Measurements from ENCODE around the gene FUT3. TPM values are rescaled to one million over a fixed set of nuclear protein-coding genes. Genes with fewer than 3 reads are reported as not detected.
"Not testable (repeated sequence)": the region's sequence is repeated elsewhere in the genome, so short reads cannot be mapped to it uniquely, and the experiment has no call there.

FUT3 gene
- polyA plus RNA-seq, 1 of the 3 experiments (the other 2 are of a cell fraction): not detected

GRCh38 chr19:5863030-5863665 is 11.9 kb upstream of the FUT3 start (continued):
- no peak for TF ChIP-seq GATA2 (CRISPR knock-in tag; IDR thresholded peaks at IDR 0.05)
- TF ChIP-seq SIN3A (IDR thresholded peaks at IDR 0.05; ENCODE audit: borderline replicate concordance, low read depth, low read length): no peak
- no peak for TF ChIP-seq NFIC (IDR thresholded peaks at IDR 0.05; ENCODE audit: borderline replicate concordance)
- no peak for TF ChIP-seq EP300 (IDR thresholded peaks at IDR 0.05; ENCODE audit: borderline replicate concordance in 1 of 2, low read depth in 1 of 2, low read length in 1 of 2)
- no peak for TF ChIP-seq SMC3 (IDR thresholded peaks at IDR 0.05; ENCODE audit: low read depth, low read length)
- no peak for TF ChIP-seq TEAD4 (IDR thresholded peaks at IDR 0.05; ENCODE audit: borderline replicate concordance, insufficient read depth)
- no peak for TF ChIP-seq CHD2 (IDR thresholded peaks at IDR 0.05; ENCODE audit: low read length, partially characterized antibody)

DNA sequence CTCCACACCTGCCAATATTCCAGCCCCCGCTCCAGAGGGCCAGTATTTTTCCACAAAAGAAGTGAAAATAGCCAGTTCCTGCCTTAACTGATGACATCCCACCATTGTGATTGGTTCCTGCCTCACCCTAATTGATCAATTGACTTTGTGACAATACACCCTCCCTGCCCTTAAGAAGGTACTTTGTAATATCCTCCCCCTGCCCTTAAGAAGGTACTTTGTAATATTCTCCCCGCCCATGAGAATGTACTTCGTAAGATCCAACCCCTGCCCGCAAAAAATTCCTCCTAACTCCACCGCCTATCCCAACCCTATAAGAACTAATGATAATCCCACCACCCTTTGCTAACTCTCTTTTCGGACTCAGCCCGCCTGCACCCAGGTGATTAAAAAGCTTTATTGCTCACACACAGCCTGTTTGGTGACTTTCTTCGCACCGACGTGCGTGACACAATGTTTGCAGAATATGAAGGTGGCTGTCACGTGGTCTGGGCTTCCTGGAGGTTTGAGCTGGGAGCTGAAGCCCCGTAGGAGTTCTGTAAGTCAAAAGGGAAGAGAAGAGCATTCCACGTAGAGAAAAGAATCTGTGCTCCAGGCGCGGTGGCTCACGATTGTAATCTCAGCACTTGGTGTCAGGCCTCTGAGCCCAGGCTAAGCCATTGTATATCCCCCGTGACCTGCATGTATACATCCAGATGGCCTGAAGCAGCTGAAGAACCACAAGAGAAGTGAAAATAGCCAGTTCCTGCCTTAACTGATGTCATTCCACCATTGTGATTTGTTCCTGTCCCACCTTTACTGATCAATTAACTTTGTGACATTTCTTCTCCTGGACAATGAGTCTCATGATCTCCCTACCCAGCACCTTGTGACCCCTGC is 6.2 kb upstream of the FUT3 start:
- WGBS (ENCODE audit: low lambda C conversion rate): 80% methylated on average over 18 of the region's 18 CpGs
- H3K36me3 ChIP-seq (replicated peaks in 1 of 2; ENCODE audit: control insufficient read depth in 1 of 2, insufficient read depth in 2 of 2, low read length in 1 of 2): no peaks in the 10 kb centered on the region
- H3K4me1 ChIP-seq (ENCODE audit: control insufficient read depth in 1 of 2, insufficient read depth in 2 of 2, low read depth in 1 of 2, low read length in 1 of 2): no peaks in the 10 kb centered on the region
- TF ChIP-seq, protein P1, sequence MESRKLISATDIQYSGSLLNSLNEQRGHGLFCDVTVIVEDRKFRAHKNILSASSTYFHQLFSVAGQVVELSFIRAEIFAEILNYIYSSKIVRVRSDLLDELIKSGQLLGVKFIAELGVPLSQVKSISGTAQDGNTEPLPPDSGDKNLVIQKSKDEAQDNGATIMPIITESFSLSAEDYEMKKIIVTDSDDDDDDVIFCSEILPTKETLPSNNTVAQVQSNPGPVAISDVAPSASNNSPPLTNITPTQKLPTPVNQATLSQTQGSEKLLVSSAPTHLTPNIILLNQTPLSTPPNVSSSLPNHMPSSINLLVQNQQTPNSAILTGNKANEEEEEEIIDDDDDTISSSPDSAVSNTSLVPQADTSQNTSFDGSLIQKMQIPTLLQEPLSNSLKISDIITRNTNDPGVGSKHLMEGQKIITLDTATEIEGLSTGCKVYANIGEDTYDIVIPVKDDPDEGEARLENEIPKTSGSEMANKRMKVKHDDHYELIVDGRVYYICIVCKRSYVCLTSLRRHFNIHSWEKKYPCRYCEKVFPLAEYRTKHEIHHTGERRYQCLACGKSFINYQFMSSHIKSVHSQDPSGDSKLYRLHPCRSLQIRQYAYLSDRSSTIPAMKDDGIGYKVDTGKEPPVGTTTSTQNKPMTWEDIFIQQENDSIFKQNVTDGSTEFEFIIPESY (IDR thresholded peaks at IDR 0.05; ENCODE audit: borderline replicate concordance, low read depth): no peak
- TF ChIP-seq, protein P2, sequence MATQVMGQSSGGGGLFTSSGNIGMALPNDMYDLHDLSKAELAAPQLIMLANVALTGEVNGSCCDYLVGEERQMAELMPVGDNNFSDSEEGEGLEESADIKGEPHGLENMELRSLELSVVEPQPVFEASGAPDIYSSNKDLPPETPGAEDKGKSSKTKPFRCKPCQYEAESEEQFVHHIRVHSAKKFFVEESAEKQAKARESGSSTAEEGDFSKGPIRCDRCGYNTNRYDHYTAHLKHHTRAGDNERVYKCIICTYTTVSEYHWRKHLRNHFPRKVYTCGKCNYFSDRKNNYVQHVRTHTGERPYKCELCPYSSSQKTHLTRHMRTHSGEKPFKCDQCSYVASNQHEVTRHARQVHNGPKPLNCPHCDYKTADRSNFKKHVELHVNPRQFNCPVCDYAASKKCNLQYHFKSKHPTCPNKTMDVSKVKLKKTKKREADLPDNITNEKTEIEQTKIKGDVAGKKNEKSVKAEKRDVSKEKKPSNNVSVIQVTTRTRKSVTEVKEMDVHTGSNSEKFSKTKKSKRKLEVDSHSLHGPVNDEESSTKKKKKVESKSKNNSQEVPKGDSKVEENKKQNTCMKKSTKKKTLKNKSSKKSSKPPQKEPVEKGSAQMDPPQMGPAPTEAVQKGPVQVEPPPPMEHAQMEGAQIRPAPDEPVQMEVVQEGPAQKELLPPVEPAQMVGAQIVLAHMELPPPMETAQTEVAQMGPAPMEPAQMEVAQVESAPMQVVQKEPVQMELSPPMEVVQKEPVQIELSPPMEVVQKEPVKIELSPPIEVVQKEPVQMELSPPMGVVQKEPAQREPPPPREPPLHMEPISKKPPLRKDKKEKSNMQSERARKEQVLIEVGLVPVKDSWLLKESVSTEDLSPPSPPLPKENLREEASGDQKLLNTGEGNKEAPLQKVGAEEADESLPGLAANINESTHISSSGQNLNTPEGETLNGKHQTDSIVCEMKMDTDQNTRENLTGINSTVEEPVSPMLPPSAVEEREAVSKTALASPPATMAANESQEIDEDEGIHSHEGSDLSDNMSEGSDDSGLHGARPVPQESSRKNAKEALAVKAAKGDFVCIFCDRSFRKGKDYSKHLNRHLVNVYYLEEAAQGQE (IDR thresholded peaks at IDR 0.05; ENCODE audit: low read depth, low read length): no peak
- no peak for TF ChIP-seq SMC3 (IDR thresholded peaks at IDR 0.05; ENCODE audit: low read depth, low read length)
- no peak overlapping the region for H3K4me3 ChIP-seq (ENCODE audit: low read depth in 2 of 2, low read length in 1 of 2)
- H4K20me1 ChIP-seq (ENCODE audit: insufficient read depth): no peaks in the 10 kb centered on the region
- H3K79me2 ChIP-seq (ENCODE audit: insufficient read depth): no peaks in the 10 kb centered on the region
- DNase-seq: no peak
- ChIA-PET POLR2A (no interaction called here), CTCF (no interaction called here)
- H3K27me3 ChIP-seq (ENCODE audit: insufficient read depth): peaks cover 18% of the 10 kb centered on the region
- H2AFZ ChIP-seq (ENCODE audit: low read depth): no peak overlapping the region
- no peaks in the 10 kb centered on the region for H3F3A ChIP-seq (replicated peaks; ENCODE audit: insufficient read depth)
- H3K9me3 ChIP-seq: no peaks in the 10 kb centered on the region
- no peaks in the 10 kb centered on the region for H3K9me2 ChIP-seq
- no peak overlapping the region for H3K27ac ChIP-seq (ENCODE audit: low read depth in 2 of 2, low read length in 1 of 2)
- H3K9ac ChIP-seq: no peak overlapping the region
- H3K4me2 ChIP-seq: no peak overlapping the region

GRCh38 chr19:5855151-5855550 is 3.9 kb upstream of the FUT3 start:
- H4K20me1 ChIP-seq (ENCODE audit: insufficient read depth); CTCF ChIA-PET; H3K4me2 ChIP-seq; H3K36me3 ChIP-seq (replicated peaks in 1 of 2; ENCODE audit: control insufficient read depth in 1 of 2, insufficient read depth in 2 of 2, low read length in 1 of 2); POLR2A ChIA-PET; H2AFZ ChIP-seq (ENCODE audit: low read depth); H3K9me3 ChIP-seq; H3K27ac ChIP-seq (ENCODE audit: low read depth in 2 of 2, low read length in 1 of 2); H3K4me3 ChIP-seq (ENCODE audit: low read depth in 2 of 2, low read length in 1 of 2); DNase-seq; H3K9ac ChIP-seq; H3K9me2 ChIP-seq; H3K79me2 ChIP-seq (ENCODE audit: insufficient read depth); H3F3A ChIP-seq (replicated peaks; ENCODE audit: insufficient read depth); H3K4me1 ChIP-seq (ENCODE audit: control insufficient read depth in 1 of 2, insufficient read depth in 2 of 2, low read depth in 1 of 2, low read length in 1 of 2): not testable (repeated sequence)
- WGBS (ENCODE audit: low lambda C conversion rate): 71% methylated on average over 9 of the region's 9 CpGs
- peaks cover 18% of the 10 kb centered on the region for H3K27me3 ChIP-seq (ENCODE audit: insufficient read depth)

- POLR2A ChIA-PET: not testable (repeated sequence)
Observed at GRCh38 chr19:5854121-5854520, 2.9 kb upstream of the FUT3 start.

More at GRCh38 chr19:5854121-5854520, 2.9 kb upstream of the FUT3 start:
- H3K4me2 ChIP-seq; H3K9me3 ChIP-seq; H3K9me2 ChIP-seq; H3K36me3 ChIP-seq (replicated peaks in 1 of 2; ENCODE audit: control insufficient read depth in 1 of 2, insufficient read depth in 2 of 2, low read length in 1 of 2); H3K9ac ChIP-seq; H3K4me1 ChIP-seq (ENCODE audit: control insufficient read depth in 1 of 2, insufficient read depth in 2 of 2, low read depth in 1 of 2, low read length in 1 of 2); CTCF ChIA-PET; DNase-seq; H3K4me3 ChIP-seq (ENCODE audit: low read depth in 2 of 2, low read length in 1 of 2); H3K27ac ChIP-seq (ENCODE audit: low read depth in 2 of 2, low read length in 1 of 2); H4K20me1 ChIP-seq (ENCODE audit: insufficient read depth); H2AFZ ChIP-seq (ENCODE audit: low read depth); H3K79me2 ChIP-seq (ENCODE audit: insufficient read depth); H3F3A ChIP-seq (replicated peaks; ENCODE audit: insufficient read depth): not testable (repeated sequence)
- peaks cover 18% of the 10 kb centered on the region for H3K27me3 ChIP-seq (ENCODE audit: insufficient read depth)
- WGBS (ENCODE audit: low lambda C conversion rate): 57% methylated on average over 7 of the region's 10 CpGs
